Gastrocnemius medialis (tissue), 4 donors: ENCODE results near the gene DHFR. TPM values are rescaled to one million over a fixed set of nuclear protein-coding genes. Genes with fewer than 3 reads are reported as not detected.

Experiments used
- ATAC-seq, 2 donors: fragments of 150-250 bp; one replicate each; pipeline ENCODE4 v1.9.1; 2016
- DNase-seq, 2 donors: peaks; one replicate each; pipeline ENCODE4 v3.0.0-alpha.2; 2019
- H3K27ac ChIP-seq, 4 donors: fragments of 200-600 bp; sonication (generic); 1 replicate in 1 of 4; 2 replicates in 3 of 4; pipeline ENCODE4 v1.5.1; 2016 to 2018; ENCODE audit warnings: mild to moderate bottlenecking in 2 of 4, moderate library complexity in 1 of 4
- H3K27me3 ChIP-seq, 3 donors: fragments of 200-600 bp; sonication (generic) in 2 of 3; 1 replicate in 1 of 3; 2 replicates in 2 of 3; pipeline versions ENCODE4 v1.5.1 to v1.6.0; 2016 to 2019; ENCODE audit warnings: mild to moderate bottlenecking in 1 of 3, moderate library complexity in 1 of 3
- H3K36me3 ChIP-seq, 2 donors: fragments of 200-600 bp; sonication (generic) in 1 of 2; one replicate each; pipeline ENCODE4 v1.5.1; 2017 to 2018
- H3K4me1 ChIP-seq, 2 donors: fragments of 200-600 bp; sonication (generic) in 1 of 2; one replicate each; pipeline ENCODE4 v1.5.1; 2016 to 2017; ENCODE audit warnings: mild to moderate bottlenecking in 2 of 2
- H3K4me3 ChIP-seq, 4 donors: fragments of 200-600 bp; sonication (generic) in 3 of 4; 1 replicate in 1 of 4; 2 replicates in 3 of 4; pipeline ENCODE4 v1.5.1; 2016 to 2019; ENCODE audit warnings: mild to moderate bottlenecking in 2 of 4
- H3K9me3 ChIP-seq, 3 donors: fragments of 200-600 bp; sonication (generic) in 2 of 3; 1 replicate in 1 of 3; 2 replicates in 2 of 3; pipeline ENCODE4 v1.5.1; 2016 to 2019
- POLR2A ChIP-seq, 2 donors: fragments of 450-650 bp; IDR thresholded peaks; one replicate each; pipeline ENCODE4 v1.6.1; 2017; ENCODE audit warnings: antibody characterized with exemption in 2 of 2, mild to moderate bottlenecking in 2 of 2, moderate library complexity in 2 of 2
- in situ Hi-C, 4 donors: fragments of 200-750 bp; cut with MboI; loops; one replicate each; pipeline versions ENCODE4 v1.15.0 to v1.8.0; 2017; ENCODE audit warnings: low sequenced_read_pairs in 4 of 4
- intact Hi-C: fragments of 100-400 bp; cut with DNase I; formaldehyde crosslinking; loops from one replicate; pipeline ENCODE4 v1.15.1; 2023; ENCODE audit warnings: low total_unique reads
- total RNA-seq, 4 donors: library from RNA; depleted of rRNA; stranded (reverse); fragments of >200 nt; gene quantifications; one replicate each; pipeline versions ENCODE4 v1.1.0 to v1.2.3, GENCODE V29; 2016
- TF ChIP-seq, protein P1 (sequence below), 5 experiments: fragments of 450-650 bp in 3 of 5; fragments of 200-600 bp in 2 of 5; sonication (generic) in 2 of 5; IDR thresholded peaks in 4 of 5; conservative IDR thresholded peaks in 1 of 5; 1 replicate in 4 of 5; 2 replicates in 1 of 5; pipeline ENCODE4 v1.5.1; 2016 to 2019; ENCODE audit warnings: antibody characterized with exemption in 5 of 5, mild to moderate bottlenecking in 3 of 5, moderate library complexity in 3 of 5

The DHFR gene
- total RNA-seq, 4 donors from 2014 or later, result 2.2 to 5.3 (median 3.7) TPM

DNA sequence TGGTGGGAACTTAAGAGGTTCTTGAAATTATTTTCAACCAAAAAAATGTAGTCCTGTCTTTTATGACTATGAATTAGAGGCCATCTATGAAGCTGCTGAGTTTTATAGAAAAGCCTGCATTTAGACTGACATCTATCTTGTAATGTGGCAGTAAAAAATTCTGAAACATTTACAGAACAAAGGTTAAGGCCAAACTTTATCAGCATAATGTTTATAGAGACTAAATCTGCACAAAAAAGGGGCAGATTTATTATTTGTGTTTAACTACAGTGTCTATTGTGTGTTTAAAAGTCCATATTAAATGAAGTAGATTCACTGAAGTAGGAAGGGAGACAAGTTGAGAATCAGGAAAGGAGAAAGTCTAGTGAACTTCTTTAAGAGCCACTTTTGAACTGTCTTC is 47.4 kb downstream of the DHFR start:
- TF ChIP-seq POLR2A (IDR thresholded peaks at IDR 0.05), result no peak
- TF ChIP-seq, protein P1, sequence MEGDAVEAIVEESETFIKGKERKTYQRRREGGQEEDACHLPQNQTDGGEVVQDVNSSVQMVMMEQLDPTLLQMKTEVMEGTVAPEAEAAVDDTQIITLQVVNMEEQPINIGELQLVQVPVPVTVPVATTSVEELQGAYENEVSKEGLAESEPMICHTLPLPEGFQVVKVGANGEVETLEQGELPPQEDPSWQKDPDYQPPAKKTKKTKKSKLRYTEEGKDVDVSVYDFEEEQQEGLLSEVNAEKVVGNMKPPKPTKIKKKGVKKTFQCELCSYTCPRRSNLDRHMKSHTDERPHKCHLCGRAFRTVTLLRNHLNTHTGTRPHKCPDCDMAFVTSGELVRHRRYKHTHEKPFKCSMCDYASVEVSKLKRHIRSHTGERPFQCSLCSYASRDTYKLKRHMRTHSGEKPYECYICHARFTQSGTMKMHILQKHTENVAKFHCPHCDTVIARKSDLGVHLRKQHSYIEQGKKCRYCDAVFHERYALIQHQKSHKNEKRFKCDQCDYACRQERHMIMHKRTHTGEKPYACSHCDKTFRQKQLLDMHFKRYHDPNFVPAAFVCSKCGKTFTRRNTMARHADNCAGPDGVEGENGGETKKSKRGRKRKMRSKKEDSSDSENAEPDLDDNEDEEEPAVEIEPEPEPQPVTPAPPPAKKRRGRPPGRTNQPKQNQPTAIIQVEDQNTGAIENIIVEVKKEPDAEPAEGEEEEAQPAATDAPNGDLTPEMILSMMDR (IDR thresholded peaks at IDR 0.05 in 4 of 5, conservative IDR thresholded peaks at IDR 0.05 in 1 of 5), result no peak
- no peak overlapping the region for H3K4me3 ChIP-seq

DNA sequence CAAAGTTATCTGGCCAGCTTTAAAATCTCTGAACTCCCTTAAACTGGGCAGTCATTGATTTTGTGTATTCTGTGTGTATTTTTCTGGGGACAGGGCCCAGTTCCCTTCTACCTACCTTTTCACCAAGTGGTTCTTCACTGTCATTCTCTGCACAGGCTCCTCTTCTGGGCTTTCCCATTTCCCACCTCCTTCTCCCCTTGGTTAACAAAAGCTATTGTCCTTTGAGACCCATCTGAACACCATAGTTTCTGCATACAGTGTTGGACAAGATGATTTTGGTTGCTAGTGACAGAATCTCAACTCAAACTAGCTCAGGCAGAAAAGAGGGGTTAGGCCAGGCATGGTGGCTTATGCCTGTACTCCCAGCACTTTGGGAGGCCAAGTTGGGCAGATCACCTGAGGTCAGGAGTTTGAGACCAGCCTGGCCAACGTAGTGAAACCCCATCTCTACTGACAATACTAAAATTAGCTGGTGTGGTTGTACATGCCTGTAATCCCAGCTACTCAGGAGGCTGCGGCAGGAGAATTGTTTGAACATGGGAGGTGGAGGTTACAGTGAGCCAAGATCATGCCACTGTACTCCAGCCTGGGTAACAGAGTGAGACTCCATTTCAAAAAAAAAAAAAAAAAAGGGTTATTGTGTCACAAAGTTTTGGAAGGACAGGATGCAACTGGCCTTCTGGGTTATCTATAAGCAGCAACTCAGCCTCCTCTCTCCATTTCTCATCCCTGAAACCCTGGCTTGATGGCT is 53.7 kb downstream of the DHFR start:
- no peak for TF ChIP-seq POLR2A (IDR thresholded peaks at IDR 0.05)
- TF ChIP-seq, protein P1 (IDR thresholded peaks at IDR 0.05 in 4 of 5, conservative IDR thresholded peaks at IDR 0.05 in 1 of 5), result no peak

More for the DNA sequence above, 47.4 kb downstream of the DHFR start:
- no peak for DNase-seq
- Histone ChIP-seq H3K9me3 (peaks cover 0 to 3% (median 0%) of the 10 kb centered on the region in 3 donors), H3K27ac (no peak overlapping the region), H3K4me1 (no peaks in the 10 kb centered on the region), H3K27me3 (no peaks in the 10 kb centered on the region), H3K36me3 (no peaks in the 10 kb centered on the region)
- no peak for ATAC-seq
- intact Hi-C loops, result no loop called here
- in situ Hi-C loops, result no loop called here

DNA sequence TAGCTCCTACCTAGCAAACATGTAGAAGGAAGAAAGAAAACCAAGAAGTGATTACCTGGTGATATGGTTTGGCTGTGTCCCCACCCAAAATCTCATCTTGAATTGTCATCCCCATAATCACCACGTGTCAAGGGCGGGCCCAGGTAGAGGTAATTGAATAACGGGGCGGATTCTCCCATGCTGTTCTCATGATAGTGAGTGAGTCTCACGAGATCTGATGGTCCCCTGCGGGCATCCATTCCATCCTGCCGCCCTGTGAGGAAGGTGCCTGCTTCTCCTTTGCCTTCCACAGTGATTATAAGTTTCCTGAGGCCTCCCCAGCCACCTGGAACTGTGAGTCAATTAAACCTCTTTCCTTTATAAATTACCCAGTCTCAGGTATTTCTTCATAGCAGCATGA is 57.3 kb downstream of the DHFR start:
- Histone ChIP-seq H3K27ac (no peak overlapping the region), H3K27me3 (no peaks in the 10 kb centered on the region), H3K9me3 (no peaks in the 10 kb centered on the region), H3K4me3 (no peak overlapping the region), H3K4me1 (no peaks in the 10 kb centered on the region), H3K36me3 (no peaks in the 10 kb centered on the region)
- DNase-seq (no peak), ATAC-seq (no peak)
- in situ Hi-C loops (no loop called here), intact Hi-C loops (no loop called here)
- TF ChIP-seq, protein P1 (IDR thresholded peaks at IDR 0.05 in 4 of 5, conservative IDR thresholded peaks at IDR 0.05 in 1 of 5), result no peak
- no peak for TF ChIP-seq POLR2A (IDR thresholded peaks at IDR 0.05)

More for the DNA sequence above, 53.7 kb downstream of the DHFR start:
- H3K4me3 ChIP-seq, result no peak overlapping the region
- H3K36me3 ChIP-seq, result no peaks in the 10 kb centered on the region
- DNase-seq, result no peak
- in situ Hi-C loops (no loop called here), intact Hi-C loops (no loop called here)
- ATAC-seq, result no peak
- no peak overlapping the region for H3K27ac ChIP-seq
- no peaks in the 10 kb centered on the region for H3K4me1 ChIP-seq
- no peaks in the 10 kb centered on the region for H3K9me3 ChIP-seq
- H3K27me3 ChIP-seq, result no peaks in the 10 kb centered on the region

DNA sequence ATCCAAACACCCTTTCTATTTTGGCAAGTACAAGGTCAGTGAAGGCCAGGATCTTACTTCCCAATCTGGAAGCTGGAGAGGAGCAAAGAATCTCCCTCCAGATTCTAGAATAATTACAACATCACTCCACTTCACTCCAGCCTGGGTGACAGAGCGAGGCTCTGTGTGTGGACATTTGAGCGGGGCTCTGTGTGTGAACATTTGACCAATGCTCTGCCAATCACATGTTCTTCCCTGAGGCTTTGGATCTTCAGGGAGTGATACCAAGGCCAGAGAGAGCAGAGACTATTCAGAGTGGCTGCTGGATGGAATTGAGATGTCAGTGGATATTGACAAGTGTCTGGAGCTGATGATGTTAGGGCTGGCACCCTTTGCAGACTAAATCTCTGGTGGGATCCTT is 60.0 kb downstream of the DHFR start:
- intact Hi-C loops (no loop called here), in situ Hi-C loops (no loop called here)
- Histone ChIP-seq H3K36me3 (no peaks in the 10 kb centered on the region), H3K27me3 (no peaks in the 10 kb centered on the region), H3K4me3 (no peak overlapping the region), H3K4me1 (no peaks in the 10 kb centered on the region), H3K27ac (no peak overlapping the region), H3K9me3 (no peaks in the 10 kb centered on the region)
- ATAC-seq, result no peak
- DNase-seq, result no peak
- no peak for TF ChIP-seq POLR2A (IDR thresholded peaks at IDR 0.05)
- TF ChIP-seq, protein P1 (IDR thresholded peaks at IDR 0.05 in 4 of 5, conservative IDR thresholded peaks at IDR 0.05 in 1 of 5), result no peak
